ENCODE results near the gene S100A7A.
A peak's percentile ranks its signal among the peaks of the same experiment; 100 is the strongest.

S100A7A gene

DNA sequence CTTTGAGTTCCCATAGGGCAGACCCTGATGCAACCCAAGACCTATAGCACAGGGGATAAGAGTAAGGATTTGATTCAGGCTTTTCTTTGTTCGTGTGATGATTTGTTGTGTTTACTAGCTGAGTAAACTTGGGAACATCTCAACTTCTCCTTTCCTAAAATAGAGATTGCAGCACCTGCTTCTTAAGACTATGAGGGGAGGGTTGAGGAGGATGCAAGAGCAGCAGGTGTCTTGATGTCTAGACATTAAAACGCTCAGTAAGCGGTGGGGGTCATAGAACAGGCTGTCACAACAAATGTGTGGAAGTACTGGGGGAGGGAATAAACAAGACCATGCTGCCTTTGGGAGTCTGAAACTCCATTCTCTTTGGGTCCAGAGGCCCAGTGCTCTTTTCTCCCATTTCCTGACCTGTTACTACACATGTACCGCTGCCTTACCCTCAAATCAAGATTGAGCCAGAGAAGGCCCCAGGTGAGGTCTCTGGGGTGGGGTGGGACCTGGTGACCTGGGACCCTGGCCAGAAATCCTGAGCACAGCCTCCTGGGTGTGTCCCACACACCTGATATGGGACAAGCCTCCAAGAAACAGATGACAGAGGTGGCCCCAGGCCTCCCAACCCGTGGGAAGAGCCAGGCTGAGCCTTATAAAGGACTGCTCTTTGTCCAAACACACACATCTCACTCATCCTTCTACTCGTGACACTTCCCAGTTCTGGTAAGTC is at the start of gene S100A7A:
Gene S100A7A, plus strand, starts transcription at position 671 of the 721 bp plus-strand sequence. CDS start 1,563 bp downstream, outside the sequence.
- no peak for DNase-seq

DNA sequence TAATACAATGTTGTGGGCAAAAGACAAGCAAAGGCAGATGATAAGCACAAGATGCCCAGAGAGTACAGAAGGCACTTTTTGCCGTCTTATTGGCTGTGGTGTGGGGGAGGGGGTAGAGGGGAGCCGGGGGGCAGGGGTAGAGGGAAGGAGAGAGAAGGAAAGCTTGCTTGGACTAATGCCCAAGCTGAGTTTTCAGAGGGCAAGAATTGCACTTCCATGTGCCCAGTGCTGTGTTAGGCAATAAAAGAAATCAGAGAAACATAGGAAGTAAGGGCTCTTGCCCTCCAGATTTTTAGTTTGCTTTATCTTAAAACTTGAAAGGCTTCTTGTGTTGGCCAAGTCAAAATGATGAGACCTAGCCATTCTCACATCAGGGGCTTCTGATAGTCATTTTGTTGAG is 49.2 kb upstream of the S100A7A start:
- no peak for DNase-seq

DNA sequence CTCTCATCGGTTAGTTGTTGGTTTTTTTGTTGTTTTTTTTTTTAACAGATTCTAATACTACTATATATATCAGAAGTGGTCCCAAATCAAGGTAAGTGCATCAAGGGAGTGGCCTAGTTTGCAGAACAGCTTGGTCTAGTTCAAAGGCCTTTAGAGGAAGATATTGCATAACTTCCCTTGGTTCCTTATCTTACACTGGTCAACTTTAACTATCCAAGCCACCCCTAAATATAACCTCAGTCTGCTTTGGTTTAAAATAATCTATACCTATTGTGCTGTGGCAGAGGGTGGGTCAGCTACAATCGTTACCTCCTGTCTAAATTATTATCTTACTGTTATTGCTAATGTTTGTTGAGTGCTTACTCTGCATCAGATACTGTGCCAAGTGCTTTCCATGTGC is 47.8 kb upstream of the S100A7A start:
- DNase-seq: no peak

DNA sequence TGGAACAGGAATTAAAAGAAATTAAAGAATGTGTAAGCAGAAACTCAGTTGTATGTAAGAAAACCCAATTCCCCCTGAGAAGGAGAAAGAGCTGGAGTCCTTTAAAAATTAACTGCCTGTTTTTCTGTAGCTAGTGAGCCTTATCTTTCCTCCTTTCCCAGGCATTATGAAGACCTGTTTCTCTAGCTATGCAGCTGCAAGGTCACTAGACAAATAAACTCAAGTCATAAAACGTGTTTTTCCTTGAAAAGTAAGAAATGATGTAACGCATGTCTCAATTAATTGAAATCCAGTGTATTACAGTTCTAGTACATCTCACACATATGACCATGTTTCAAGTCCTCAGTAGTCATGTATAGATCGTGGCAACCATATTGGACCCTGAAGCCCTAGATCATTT is 46.2 kb upstream of the S100A7A start:
- no peak for DNase-seq

DNA sequence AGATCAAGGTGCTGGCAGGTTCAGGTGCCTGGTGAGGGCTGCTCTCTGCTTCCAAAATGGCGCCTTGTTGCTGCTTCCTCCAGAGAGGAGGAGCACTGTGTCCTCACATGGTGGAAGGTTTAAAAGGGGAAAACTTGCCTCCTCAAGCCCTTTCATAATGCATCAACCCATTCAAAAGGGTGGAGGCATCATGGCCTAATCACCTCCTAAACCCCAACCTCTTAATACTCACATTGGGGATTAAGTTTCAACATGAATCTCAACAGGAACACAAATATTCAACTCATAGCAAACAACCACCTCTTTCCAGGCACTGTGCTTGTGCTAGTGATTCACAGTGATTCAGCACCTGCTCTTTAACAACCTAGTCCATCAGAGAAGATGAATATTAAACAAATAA is 45.1 kb upstream of the S100A7A start:
- DNase-seq: no peak

DNA sequence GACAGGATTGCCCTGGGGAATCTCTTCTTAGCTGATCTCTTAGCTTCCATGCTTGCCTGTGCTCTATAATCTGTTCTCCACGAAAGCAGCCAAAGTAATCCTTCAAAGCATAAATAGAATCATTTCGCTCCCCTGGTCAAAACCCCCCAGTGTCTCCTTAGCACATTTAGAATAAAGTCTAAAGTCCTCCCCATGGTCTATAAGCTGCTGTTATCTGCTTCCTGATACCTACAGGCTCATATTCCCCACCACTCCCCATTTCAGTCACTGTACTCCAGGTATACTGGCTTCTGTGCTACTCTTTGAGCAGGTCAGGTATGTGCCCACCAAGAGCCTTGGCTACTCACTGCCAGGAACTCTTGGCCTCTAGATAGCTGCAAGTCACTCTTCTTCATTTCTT is 43.7 kb upstream of the S100A7A start:
- DNase-seq: no peak

DNA sequence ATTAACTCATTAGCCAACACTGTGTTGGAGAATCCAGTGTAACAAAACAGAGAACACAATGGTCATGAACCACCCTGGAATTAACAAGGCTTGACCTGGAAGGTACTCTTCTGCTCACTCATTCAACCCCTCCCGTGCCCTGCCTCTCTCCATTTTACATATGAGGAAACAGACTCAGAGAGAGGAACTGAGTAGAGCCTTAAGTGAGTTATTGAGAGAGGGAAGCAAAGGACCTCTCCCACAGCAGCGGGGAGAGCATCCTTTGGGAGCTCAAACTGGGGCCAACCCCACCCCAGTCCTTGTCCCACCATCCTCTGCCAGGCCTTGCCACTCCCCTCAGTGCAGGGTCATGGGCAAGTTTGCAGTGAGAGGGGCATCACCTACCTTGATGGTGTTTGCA is 42.2 kb upstream of the S100A7A start:
- DNase-seq: no peak

DNA sequence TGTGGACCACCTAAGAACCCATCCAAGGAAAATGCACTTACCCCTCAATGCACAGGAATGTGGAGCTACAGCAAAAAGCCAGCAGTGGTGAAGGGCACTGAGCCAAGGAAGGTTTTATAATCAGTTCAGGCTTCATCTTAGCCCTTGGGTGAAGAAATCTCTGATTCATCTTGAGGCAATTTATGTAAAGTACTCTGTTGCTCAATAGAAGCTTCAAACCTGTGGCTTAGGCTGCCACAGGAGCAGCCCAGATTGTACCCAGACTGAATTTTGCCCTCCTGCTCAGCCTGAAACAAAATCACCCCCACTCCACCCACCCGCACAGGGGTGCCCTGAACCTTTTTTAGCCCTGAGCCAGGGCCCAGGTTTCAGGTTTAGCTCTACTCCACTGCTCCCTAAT is 40.8 kb upstream of the S100A7A start, which contains the start of gene S100A12:
Gene S100A12, minus strand, starts transcription at position 111 of the 400 bp plus-strand sequence. CDS start 1,029 bp downstream, outside the sequence.
- DNase-seq: no peak

DNA sequence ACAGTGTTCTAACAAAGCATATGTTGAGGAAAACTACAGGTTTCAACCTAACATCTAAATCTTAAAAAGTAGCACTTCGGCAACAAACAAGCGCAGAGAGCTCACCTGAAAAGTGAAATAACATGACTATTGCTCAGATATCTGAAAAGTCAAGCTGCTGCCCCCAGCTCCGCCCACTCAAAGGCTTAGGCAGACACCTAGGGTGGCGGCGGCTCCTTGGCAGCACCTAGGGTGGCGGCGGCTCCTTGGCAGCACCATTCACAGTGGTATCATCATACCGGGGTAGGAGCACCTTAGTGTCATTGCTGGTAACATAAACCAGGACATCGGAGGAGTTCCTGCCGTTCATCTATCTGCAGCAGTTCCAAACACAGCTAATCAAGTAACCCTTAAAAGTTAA is 36.7 kb upstream of the S100A7A start:
- no peak for DNase-seq

DNA sequence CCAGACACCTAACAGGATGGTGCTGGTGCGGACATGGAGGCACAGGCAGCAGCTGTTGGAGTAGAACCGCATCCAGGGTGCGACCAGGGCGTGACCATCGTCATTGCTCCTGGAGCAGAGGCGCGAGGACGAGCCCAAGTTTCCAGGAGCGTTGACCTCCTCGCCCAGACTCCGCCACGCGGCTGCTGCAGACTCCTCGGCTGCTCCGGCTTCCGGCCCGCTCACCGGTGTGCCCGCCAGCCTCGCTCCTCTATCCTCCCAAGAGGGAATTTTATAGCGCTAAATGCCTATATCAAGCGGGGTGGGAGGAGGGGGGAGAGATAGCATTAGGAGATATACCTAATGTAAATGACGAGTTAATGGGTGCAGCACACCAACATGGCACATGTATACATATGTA is 35.6 kb upstream of the S100A7A start:
- DNase-seq: no peak

DNA sequence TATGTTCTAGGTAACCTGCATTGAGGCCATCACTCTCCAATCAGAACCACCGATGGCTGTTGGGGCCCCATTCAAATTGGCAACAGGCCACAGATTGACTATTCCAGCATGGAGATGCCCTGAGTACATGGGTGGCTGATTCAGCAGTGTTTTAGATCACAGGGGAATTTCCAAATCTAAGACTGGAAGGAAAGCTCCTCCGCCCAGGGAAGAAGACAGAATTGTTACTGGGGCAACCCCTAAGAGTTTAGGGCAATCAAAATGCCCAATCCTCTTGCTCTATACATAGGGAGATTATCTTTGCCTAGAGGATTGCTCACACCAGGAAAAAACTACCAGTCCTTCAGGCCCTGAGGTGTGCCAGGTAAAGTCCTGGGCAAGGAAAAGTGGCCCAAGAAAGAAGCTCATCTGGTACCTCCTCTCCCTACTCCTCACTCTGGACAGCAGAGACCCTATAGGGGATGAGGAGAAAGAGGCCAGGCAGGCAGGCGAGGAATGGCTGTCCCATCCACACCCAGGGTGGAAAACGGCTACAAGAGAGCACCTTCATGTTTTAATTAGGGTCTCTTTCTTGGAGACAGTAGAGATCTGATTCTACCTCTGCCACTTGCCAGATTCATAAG is 31.3 kb upstream of the S100A7A start:
- DNase-seq: no peak

DNA sequence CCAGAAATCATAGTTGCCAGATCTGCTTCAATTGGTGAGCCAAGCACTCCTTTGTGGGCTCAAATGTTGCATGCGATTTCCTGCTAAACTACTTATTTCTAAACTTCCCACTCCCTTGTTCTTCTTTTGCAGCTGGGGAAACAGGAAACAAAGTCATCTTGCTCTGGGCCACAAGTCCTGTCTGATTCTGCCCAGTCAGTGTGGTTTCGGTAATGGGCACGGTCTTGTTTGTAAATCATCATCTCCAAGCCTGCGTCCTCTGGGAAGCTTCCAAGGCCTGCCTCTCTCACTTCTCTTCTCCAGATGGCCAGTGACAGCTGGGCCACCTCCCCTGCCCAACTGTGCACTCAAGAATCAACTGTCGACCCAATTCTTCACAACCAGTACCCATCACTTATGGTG is 29.8 kb upstream of the S100A7A start:
- DNase-seq: no peak

DNA sequence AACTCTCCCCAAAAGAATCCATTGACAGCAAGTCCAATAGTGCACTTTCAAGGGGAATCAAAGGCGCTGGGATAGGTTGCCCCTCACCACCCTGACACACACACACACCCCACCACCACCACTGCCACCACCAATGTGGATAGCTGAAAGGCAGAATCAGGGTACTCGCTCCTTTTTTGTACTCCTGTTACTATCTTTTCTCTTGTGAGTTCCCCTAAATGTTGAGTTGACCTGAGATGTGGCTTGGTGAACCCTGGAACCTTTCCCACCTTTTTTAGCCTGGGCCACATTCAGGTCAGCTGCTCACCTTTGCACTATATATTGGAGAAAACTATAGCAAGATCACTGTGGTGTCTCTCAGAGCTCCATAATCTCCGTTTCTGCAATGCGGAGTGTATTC is 29.3 kb upstream of the S100A7A start:
- DNase-seq: no peak

DNA sequence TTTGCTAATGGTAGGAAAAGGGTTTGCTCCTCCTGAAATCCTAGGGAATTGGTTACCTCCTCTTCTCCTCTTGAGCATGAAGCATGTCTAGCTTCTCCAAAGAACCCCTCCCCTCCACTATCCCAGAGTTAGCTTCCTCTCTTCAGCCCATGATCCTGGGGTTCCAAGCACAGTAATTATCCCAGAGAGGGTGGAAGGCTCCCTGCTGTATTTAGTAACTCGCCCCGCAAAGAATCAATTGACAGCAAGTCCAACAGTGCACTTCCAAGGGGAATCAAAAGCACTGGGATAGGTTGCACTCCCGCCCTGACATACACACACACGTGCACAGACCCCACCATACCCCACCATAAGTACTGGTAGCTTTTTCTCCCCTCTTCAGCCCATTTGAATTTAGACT is 28.5 kb upstream of the S100A7A start:
- no peak for DNase-seq

DNA sequence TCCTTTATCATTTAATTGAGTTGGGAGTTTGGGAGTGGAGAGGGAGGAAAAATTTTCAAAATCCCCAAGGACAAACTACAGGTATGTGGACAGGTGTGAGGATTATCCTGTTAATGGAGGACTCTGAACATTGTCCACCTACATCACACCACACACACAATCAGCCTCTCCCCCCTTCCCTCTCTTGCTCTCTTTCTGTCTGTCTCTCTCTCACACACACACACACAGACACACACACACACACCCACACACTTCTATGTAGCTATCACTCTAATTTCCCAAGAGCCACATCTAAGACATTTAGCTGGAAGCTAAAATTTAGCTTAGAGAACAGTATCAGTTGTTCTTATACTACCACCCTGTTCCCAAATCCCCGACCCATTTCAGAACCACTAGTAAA is 26.9 kb upstream of the S100A7A start:
- DNase-seq: no peak

DNA sequence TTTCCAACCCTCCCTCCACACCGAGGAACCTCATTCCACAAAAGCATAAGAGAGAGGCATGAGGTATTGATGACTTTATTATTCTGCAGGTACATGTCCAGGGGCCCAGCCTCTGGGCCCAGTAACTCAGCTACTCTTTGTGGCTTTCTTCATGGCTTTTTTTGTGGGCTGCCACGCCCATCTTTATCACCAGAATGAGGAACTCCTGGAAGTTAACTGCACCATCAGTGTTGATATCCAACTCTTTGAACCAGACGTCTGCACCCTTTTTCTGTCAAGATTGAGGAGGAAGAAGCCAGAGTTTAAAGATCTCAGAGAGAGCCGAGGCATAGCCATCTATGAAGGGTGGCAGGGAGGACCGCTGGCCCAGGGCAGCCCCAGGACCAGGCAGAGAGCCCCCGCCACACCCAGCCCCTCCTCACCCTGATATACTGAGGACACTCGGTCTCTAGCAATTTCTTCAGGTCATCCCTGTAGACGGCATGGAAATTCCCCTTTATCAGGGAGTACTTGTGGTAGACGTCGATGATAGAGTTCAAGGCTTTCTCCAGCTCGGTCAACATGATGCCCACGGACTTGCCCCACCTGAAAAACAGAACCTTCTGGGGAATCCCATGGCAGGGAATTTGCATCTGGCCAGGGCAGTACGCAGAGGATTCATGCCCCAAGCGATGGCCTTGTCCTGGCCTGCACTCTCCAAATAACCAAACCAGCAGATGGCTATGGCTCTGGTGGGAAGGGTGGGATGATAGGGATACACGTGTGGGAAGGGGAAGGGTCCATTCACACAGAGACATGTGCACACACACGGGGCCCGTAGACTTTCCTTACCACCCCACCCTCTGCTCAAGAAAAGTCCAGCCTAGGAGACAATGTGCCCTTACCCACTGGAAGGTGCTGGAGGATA is 26.1 kb upstream of the S100A7A start:
- DNase-seq: no peak

DNA sequence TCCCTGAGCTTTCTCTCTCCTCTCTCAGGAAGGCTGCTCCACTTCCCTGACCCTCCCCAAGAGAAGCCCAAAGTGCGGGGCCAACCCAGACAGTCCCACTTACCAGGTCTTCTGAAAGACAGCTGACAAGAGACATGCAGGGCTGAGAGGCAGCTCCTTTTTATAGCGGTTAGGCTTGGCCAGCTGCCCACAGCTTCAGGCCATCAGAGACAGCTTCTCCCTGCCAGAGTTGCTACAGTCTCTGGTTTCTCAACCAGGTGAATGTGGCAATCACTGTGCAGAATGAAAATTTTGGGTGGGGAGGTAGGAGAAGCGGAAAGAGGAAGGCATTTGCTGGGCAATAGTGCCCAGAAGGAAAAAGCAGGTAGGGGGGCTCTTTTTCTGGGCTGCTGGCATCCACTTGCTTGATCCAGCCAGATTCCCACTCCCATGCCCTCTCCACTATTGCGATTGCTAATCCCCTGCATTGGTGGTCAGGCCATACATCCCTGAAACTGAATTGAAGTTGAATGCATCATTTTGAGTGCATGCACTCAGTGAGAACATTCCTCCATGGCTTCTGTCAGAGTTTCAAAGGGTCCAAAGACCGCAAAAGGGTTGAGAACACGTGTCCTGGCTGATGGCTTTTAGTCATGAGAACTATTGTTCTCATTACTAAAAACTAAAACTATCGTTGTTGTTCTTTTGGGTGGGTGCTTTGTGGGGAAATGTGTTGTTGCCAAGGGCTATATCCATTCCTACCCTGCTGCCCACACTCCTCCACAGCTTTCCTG is 25.2 kb upstream of the S100A7A start, which contains the start of gene S100A8:
Gene S100A8, minus strand, starts transcription at position 136 of the 773 bp plus-strand sequence. CDS start 538 bp downstream, outside the sequence.
- DNase-seq: no peak

DNA sequence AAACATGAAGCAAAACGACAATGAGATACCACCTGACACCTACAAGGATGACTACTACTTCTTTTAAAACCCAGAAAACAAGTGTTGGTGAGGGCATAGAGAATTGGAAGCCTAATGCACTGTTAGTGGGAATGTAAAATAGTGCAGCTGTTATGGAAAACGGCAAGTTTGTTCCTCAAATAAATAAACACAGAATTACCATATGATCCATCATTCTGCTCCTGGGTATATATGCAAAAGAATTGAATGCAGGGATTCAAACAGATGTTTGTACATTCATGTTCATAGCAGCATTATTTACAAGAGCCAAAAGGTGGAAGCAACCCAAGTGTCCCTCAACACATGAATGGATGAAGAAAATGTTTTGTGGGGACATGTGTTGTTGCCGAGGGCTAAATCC is 24.1 kb upstream of the S100A7A start:
- DNase-seq: peak in 1 of 2 experiments; percentile 22

DNA sequence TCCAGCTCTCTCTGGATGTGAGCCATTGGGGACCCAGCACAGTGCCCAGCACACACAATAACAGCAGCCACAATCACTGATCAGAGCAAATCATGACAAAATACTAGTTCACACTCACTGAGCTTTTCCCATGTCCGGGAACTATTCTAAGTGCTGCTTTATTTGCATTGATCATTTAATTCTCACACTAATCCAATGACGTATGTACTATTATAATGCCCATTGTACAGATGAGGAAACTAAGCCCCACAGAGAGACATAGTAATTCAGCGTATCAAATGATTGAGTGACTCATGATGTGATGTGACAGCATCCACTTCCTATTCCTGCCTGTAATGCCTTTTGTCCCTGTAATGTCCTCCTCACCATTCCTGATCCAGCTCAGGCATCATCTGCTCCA is 23.5 kb upstream of the S100A7A start:
- DNase-seq: no peak

DNA sequence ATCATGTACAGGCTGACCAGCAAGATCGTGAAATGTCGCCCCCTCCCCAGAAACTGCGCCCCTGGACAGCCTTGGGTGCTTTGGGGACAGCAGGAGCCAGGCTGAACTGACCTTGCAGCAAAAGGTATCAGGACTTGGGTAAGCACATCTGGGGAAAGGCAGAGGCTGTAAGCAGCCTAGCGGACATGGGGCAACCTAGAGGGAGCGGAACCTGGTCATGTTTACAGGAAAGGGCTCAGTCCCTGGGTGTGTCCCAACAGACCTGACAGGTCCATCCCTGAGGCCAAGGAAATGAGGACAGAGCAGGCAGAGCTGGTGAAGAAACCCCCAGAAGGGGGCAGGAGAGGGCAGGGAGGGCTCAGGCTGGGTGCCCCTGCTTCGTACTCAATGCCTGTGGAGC is 22.4 kb upstream of the S100A7A start:
- peak in 1 of 2 experiments; percentile 23 for DNase-seq

DNA sequence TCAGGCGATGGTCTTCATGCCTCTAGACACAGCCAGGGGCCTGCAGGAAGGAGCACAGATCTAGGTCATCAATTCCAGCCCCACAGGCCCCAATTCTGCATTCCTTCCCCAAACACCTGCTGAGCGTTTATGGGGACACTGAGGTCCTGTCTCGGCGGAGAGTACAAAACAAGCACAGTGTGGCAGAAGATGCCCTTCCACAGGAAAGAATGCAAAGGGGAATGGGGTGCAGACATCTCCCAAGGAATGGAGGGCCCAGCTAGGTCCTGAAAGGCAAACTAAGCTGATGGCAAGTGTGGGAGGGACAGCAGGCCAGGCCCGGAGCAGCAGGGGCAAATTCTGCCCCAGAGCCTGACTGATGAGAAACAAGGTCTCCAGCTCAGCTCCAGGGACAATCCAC is 21.9 kb upstream of the S100A7A start:
- DNase-seq: no peak

DNA sequence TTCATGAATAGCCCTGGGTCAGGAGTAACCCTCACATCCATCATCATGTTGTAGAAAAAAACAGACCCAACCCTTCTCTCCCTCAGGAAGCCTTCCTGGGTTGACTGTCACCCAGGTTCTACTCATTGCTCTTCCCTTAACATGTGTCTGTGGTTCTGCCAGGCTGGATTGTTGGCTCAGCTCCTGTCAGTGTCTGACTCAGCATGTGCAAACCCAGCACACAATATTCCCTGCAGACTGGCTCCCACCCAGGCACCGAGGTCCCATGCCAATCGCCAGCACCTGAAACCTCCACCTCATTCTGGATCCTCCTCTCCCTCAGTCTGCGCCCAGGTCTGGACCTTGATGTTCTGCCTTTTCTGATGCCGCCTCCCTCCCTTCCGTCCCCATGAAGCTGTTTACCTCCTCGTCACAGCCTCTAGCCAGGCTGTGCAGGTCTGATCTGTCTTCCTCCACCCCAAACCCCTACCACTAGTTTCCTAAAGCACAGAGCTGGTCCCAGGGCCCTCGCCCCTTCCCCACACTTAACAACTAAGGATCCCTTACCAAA is 21.1 kb upstream of the S100A7A start:
- no peak for DNase-seq
